ENCODE data around the gene CPZ. TPM values are rescaled to one million over a fixed set of nuclear protein-coding genes. Genes with fewer than 3 reads are reported as not detected.

Gene CPZ
- total RNA-seq, 1 donor from 2014 or later, result not detected

GRCh38 chr4:8664976-8665375 is 72.4 kb downstream of the CPZ start:
- no peaks in the 10 kb centered on the region for H3K4me1 Mint-ChIP-seq
- no peaks in the 10 kb centered on the region for H3K36me3 Mint-ChIP-seq (ENCODE audit: low read depth)
- TF ChIP-seq CTCF (conservative IDR thresholded peaks at IDR 0.05), result no peak
- no peak overlapping the region for H3K4me3 Mint-ChIP-seq
- H3K27me3 Mint-ChIP-seq (ENCODE audit: low read depth), result peaks cover 79% of the 10 kb centered on the region
- no peak for DNase-seq (ENCODE audit: low read depth, low spot score)
- H3K9me3 Mint-ChIP-seq, result no peaks in the 10 kb centered on the region
- H3K27ac Mint-ChIP-seq (ENCODE audit: unreplicated experiment), result no peak overlapping the region

GRCh38 chr4:8665406-8666360 is 73.1 kb downstream of the CPZ start:
- Mint-ChIP-seq H3K9me3 (no peaks in the 10 kb centered on the region), H3K27ac (ENCODE audit: unreplicated experiment) (no peak overlapping the region), H3K4me1 (no peaks in the 10 kb centered on the region), H3K27me3 (ENCODE audit: low read depth) (peaks cover 79% of the 10 kb centered on the region), H3K4me3 (no peak overlapping the region), H3K36me3 (ENCODE audit: low read depth) (no peaks in the 10 kb centered on the region)
- no peak for TF ChIP-seq CTCF (conservative IDR thresholded peaks at IDR 0.05)
- no peak for DNase-seq (ENCODE audit: low read depth, low spot score)

- no peak for DNase-seq (ENCODE audit: low read depth, low spot score)
- Mint-ChIP-seq H3K9me3 (no peaks in the 10 kb centered on the region), H3K4me3 (no peak overlapping the region), H3K4me1 (no peaks in the 10 kb centered on the region), H3K27ac (ENCODE audit: unreplicated experiment) (no peak overlapping the region), H3K36me3 (ENCODE audit: low read depth) (no peaks in the 10 kb centered on the region), H3K27me3 (ENCODE audit: low read depth) (peaks cover 83% of the 10 kb centered on the region)
- TF ChIP-seq CTCF (conservative IDR thresholded peaks at IDR 0.05), result no peak
Measured at GRCh38 chr4:8666581-8666980, 74.0 kb downstream of the CPZ start.

Other genes starting within 250 kb of the CPZ start
- 16.6 and 24.6 TPM in 2 replicates for gene ACOX3, start 152.0 kb upstream of the CPZ start, total RNA-seq
- 20.1 and 24.7 TPM in 2 replicates for gene TRMT44, start 152.0 kb upstream of the CPZ start, total RNA-seq
- gene GPR78, start 12.4 kb upstream of the CPZ start, total RNA-seq, result not detected in 2 replicates